ENCODE results near the gene CSMD2. TPM values are rescaled to one million over a fixed set of nuclear protein-coding genes. Genes with fewer than 3 reads are reported as not detected.

The CSMD2 gene
- polyA plus RNA-seq, 1 experiment: 1.8 TPM

DNA sequence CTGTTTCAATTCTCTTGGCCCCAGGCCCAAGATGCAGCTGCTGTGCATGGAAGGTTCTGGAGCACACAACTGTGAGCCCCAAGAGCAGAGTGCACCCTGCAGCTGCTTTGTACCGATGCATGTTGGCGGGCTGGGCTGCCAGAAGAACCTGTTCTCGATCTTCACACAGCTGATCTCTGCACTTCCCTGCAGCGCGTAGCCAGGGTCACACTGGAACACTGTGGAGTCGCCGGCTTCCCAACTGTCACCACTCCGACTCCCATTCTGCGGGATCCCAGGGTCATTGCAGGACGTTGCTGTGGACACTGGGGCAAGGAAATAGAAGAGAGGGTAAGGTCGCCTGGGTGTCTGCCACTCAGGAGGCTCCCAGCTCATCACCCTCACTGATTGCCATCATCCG is 507.2 kb downstream of the CSMD2 start:
- no peaks in the 10 kb centered on the region for H3K36me3 ChIP-seq (ENCODE audit: control insufficient read depth, insufficient read depth, low read length)
- TF ChIP-seq, protein P1, sequence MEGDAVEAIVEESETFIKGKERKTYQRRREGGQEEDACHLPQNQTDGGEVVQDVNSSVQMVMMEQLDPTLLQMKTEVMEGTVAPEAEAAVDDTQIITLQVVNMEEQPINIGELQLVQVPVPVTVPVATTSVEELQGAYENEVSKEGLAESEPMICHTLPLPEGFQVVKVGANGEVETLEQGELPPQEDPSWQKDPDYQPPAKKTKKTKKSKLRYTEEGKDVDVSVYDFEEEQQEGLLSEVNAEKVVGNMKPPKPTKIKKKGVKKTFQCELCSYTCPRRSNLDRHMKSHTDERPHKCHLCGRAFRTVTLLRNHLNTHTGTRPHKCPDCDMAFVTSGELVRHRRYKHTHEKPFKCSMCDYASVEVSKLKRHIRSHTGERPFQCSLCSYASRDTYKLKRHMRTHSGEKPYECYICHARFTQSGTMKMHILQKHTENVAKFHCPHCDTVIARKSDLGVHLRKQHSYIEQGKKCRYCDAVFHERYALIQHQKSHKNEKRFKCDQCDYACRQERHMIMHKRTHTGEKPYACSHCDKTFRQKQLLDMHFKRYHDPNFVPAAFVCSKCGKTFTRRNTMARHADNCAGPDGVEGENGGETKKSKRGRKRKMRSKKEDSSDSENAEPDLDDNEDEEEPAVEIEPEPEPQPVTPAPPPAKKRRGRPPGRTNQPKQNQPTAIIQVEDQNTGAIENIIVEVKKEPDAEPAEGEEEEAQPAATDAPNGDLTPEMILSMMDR (IDR thresholded peaks at IDR 0.05; ENCODE audit: insufficient read depth, low read depth, low read length): no peak
- POLR2A ChIA-PET: no interaction called here
- no peak overlapping the region for H3K4me3 ChIP-seq (ENCODE audit: low read depth, low read length)
- DNase-seq (ENCODE audit: low read depth): no peak
- CTCF ChIA-PET: interaction anchor here (1.0 to 1.8 kb wide), 3 partner anchors 10 to 505 kb away, joined by 3 to 9 read pairs (median 5); no protein-coding TSS in a partner anchor
- no peaks in the 10 kb centered on the region for H3K27me3 ChIP-seq (ENCODE audit: control insufficient read depth, insufficient read depth, low read length)

DNA sequence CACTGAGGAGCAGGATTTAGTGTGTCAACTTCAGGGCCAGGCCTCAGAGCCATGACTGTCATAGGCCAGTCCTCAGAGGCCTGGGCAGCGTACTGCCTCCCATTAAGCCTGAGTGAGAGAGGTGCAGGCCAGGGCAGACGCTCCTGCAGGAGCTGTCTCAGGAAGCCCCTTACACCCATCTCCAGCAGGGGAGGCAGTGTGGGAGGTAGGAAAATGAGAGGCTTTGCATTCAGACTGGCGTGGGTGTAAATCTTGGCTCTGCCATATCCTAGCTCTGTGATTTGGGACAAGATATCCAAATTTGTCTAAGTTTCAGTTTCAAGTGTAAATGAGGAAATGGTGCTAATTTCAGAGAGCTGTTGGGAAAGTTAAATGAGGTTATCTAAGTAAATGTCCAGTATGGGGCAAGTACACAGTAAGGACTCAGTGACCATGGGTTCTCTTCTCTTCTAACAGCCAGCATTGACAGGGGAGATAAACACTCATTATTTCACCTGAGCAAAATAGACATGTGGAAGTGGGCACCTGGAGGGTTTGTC is 508.5 kb downstream of the CSMD2 start:
- H3K27me3 ChIP-seq (ENCODE audit: control insufficient read depth, insufficient read depth, low read length): no peaks in the 10 kb centered on the region
- no peak for DNase-seq (ENCODE audit: low read depth)
- CTCF ChIA-PET: interaction anchor here (2.3 to 4.1 kb wide), 3 partner anchors 9 to 24 kb away, joined by 9 to 15 read pairs (median 10); no protein-coding TSS in a partner anchor
- TF ChIP-seq, protein P1 (IDR thresholded peaks at IDR 0.05; ENCODE audit: insufficient read depth, low read depth, low read length): no peak
- H3K4me3 ChIP-seq (ENCODE audit: low read depth, low read length): no peak overlapping the region
- no peaks in the 10 kb centered on the region for H3K36me3 ChIP-seq (ENCODE audit: control insufficient read depth, insufficient read depth, low read length)
- POLR2A ChIA-PET: no interaction called here

DNA sequence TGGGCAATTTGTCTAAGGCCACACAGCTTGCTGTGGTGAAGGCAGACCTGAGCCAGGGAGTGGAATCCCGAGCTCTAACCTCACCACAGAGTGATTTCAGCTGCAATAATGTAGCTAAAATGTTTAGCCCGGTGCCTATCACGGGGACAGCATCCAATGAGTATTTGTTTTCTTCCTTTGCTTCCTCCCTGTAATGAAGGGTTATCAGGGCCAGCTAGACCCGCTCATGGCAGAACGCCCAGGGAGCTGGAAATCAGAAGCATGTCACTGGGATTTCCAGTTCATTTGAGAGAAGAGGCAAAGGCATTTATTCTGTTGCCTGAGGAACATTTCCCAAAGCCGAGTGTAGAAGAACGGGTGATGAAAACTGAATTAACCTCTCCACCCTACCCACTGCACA is 509.5 kb downstream of the CSMD2 start:
- POLR2A ChIA-PET: interaction anchor here (0.7 kb wide), 1 partner anchor 28 kb away, joined by 3 read pairs; no protein-coding TSS in a partner anchor
- CTCF ChIA-PET: interaction anchor here (0.6 to 4.1 kb wide), 9 partner anchors 8 to 507 kb away, joined by 3 to 15 read pairs (median 6); no protein-coding TSS in a partner anchor

DNA sequence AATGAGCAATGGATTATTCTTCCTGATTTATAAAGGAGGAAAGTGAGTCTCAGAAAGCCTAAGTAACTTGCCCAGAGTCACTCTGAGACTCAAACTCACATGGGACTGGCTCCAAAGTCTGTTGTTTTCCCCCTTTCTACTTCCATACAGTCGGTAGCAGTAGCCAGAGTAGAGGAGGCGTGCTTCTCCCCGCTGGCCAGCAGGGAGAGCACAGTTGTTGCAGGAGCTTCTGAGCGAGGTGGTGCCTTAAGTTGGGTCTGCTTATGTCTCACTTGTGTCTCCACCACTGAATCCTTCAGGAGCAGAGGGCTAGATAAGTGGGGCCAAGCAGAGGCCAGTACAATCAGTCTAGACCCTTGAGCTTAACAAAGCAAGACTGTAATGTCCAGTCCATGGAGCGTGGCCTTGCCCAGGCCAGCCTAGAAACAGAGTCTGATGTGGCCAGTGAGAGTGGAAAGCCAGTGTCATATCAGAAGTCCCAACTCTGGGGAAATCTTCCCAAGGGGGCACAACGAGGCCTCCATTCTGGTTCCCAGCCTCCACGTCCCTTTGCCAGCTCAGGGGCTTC is 510.7 kb downstream of the CSMD2 start:
- H3K36me3 ChIP-seq (ENCODE audit: control insufficient read depth, insufficient read depth, low read length): no peaks in the 10 kb centered on the region
- ChIA-PET CTCF (interaction anchor here (0.8 to 4.1 kb wide), 12 partner anchors 10 to 1029 kb away, joined by 3 to 15 read pairs (median 4); no protein-coding TSS in a partner anchor), POLR2A (interaction anchor here (0.7 kb wide), 1 partner anchor 546 kb away, joined by 3 read pairs; no protein-coding TSS in a partner anchor)
- H3K27me3 ChIP-seq (ENCODE audit: control insufficient read depth, insufficient read depth, low read length): no peaks in the 10 kb centered on the region
- no peak for DNase-seq (ENCODE audit: low read depth)
- no peak overlapping the region for H3K4me3 ChIP-seq (ENCODE audit: low read depth, low read length)
- TF ChIP-seq, protein P1 (IDR thresholded peaks at IDR 0.05; ENCODE audit: insufficient read depth, low read depth, low read length): peak; percentile 69

More for the DNA sequence above, 509.5 kb downstream of the CSMD2 start:
- DNase-seq (ENCODE audit: low read depth): no peak
- Histone ChIP-seq H3K27me3 (ENCODE audit: control insufficient read depth, insufficient read depth, low read length) (no peaks in the 10 kb centered on the region), H3K4me3 (ENCODE audit: low read depth, low read length) (no peak overlapping the region), H3K36me3 (ENCODE audit: control insufficient read depth, insufficient read depth, low read length) (no peaks in the 10 kb centered on the region)
- TF ChIP-seq, protein P1 (IDR thresholded peaks at IDR 0.05; ENCODE audit: insufficient read depth, low read depth, low read length): no peak

DNA sequence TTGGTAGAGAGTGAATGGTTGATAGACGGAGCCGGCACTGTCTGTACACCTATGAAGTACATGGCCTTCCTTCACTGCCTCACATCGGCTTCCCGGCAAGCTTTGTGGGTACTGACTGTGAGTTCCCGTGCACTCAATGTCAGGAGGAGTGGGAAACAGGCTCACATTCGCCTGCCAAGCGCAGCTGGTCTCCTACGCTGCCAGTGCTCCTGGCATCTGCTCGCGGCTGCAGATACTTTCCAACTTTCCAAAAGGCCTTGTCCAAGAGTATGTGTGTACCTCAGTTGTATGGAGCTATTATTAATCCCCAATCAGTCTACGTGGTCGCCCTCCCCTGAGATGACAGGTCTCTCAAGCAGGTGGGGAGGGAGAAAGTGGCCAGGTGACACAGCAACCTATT is 511.8 kb downstream of the CSMD2 start:
- TF ChIP-seq, protein P1 (IDR thresholded peaks at IDR 0.05; ENCODE audit: insufficient read depth, low read depth, low read length): no peak
- Histone ChIP-seq H3K27me3 (ENCODE audit: control insufficient read depth, insufficient read depth, low read length) (no peaks in the 10 kb centered on the region), H3K36me3 (ENCODE audit: control insufficient read depth, insufficient read depth, low read length) (no peaks in the 10 kb centered on the region), H3K4me3 (ENCODE audit: low read depth, low read length) (no peak overlapping the region)
- no peak for DNase-seq (ENCODE audit: low read depth)
- CTCF ChIA-PET: interaction anchor here (0.5 to 4.1 kb wide), 6 partner anchors 14 to 944 kb away, joined by 3 to 15 read pairs (median 6); no protein-coding TSS in a partner anchor
- POLR2A ChIA-PET: no interaction called here

All from BJ (cell line).